Measurements from ENCODE around the gene NEU4.
"Not testable (repeated sequence)": the region's sequence is repeated elsewhere in the genome, so short reads cannot be mapped to it uniquely, and the experiment has no call there.

Gene NEU4

GRCh38 chr2:241813644-241814392 lies 4.8 kb downstream of the NEU4 start:
- Histone ChIP-seq H4K20me1 (peaks cover 0 to 14% (median 0%) of the 10 kb centered on the region in 11 experiments; a peak in 4 of 22 replicates), H3K27me3 (peaks cover 0 to 25% (median 0%) of the 10 kb centered on the region in 11 experiments; a peak in 6 of 22 replicates), H3K36me3 (no peaks in the 10 kb centered on the region), H3K9ac (peak overlapping the region; percentile 22 to 81 (median 52); a peak in 19 of 22 replicates), H3K27ac (peak overlapping the region; percentile 45 to 92 (median 74); a peak in 21 of 22 replicates), H3K9me3 (replicated peaks in 1 of 11) (peaks cover 0 to 17% (median 7%) of the 10 kb centered on the region in 11 experiments; a peak in 9 of 22 replicates), H3K4me3 (peak overlapping the region in 8 of 10 experiments; percentile 16 to 50 (median 30); a peak in 12 of 20 replicates), H3K4me1 (peaks cover 84 to 100% (median 99%) of the 10 kb centered on the region in 10 experiments), H3K4me2 (peak overlapping the region; percentile 83 to 98 (median 95))
- no peak for TF ChIP-seq Cebpa-rat (IDR thresholded peaks at IDR 0.05)

- peaks cover 0 to 20% (median 0%) of the 10 kb centered on the region in 11 experiments; a peak in 6 of 22 replicates for H3K27me3 ChIP-seq
- H3K9ac ChIP-seq, result peak overlapping the region in 3 of 11 experiments; percentile 31 to 81 (median 73); a peak in 4 of 22 replicates
- no peaks in the 10 kb centered on the region for H3K36me3 ChIP-seq
- peaks cover 0 to 14% (median 0%) of the 10 kb centered on the region in 11 experiments; a peak in 4 of 22 replicates for H4K20me1 ChIP-seq
- no peak for TF ChIP-seq Cebpa-rat (IDR thresholded peaks at IDR 0.05)
- H3K27ac ChIP-seq, result peak overlapping the region; percentile 39 to 92 (median 74); a peak in 17 of 22 replicates
- H3K4me2 ChIP-seq, result peak overlapping the region; percentile 83 to 98 (median 95)
- H3K4me1 ChIP-seq, result peaks cover 82 to 100% (median 99%) of the 10 kb centered on the region in 10 experiments
- no peak overlapping the region for H3K4me3 ChIP-seq
- H3K9me3 ChIP-seq (replicated peaks in 1 of 11), result peaks cover 0 to 17% (median 7%) of the 10 kb centered on the region in 11 experiments; a peak in 9 of 22 replicates
Observed at GRCh38 chr2:241814393-241814642, 5.3 kb downstream of the NEU4 start.

- Histone ChIP-seq H3K4me1 (peaks cover 76 to 96% (median 93%) of the 10 kb centered on the region in 10 experiments), H3K4me2 (peak overlapping the region; percentile 83 to 98 (median 95); a peak in 21 of 22 replicates), H3K27ac (peak overlapping the region in 9 of 11 experiments; percentile 49 to 92 (median 79); a peak in 13 of 22 replicates), H3K27me3 (peaks cover 0 to 15% (median 0%) of the 10 kb centered on the region in 11 experiments; a peak in 3 of 22 replicates), H4K20me1 (peaks cover 0 to 14% (median 0%) of the 10 kb centered on the region in 11 experiments; a peak in 4 of 22 replicates), H3K4me3 (no peak overlapping the region), H3K9ac (peak overlapping the region in 2 of 11 experiments; percentile 73 to 81; a peak in 3 of 22 replicates), H3K36me3 (no peaks in the 10 kb centered on the region), H3K9me3 (replicated peaks in 1 of 11) (peaks cover 0 to 17% (median 7%) of the 10 kb centered on the region in 11 experiments; a peak in 9 of 22 replicates)
- TF ChIP-seq Cebpa-rat (IDR thresholded peaks at IDR 0.05), result no peak
Observed at GRCh38 chr2:241814643-241815476, 5.9 kb downstream of the NEU4 start.

- H3K4me1 ChIP-seq, result peaks cover 77 to 96% (median 93%) of the 10 kb centered on the region in 10 experiments
- H3K9me3 ChIP-seq (replicated peaks in 1 of 11), result peaks cover 0 to 17% (median 7%) of the 10 kb centered on the region in 11 experiments; a peak in 9 of 22 replicates
- no peak for TF ChIP-seq Cebpa-rat (IDR thresholded peaks at IDR 0.05)
- H3K27me3 ChIP-seq, result peaks cover 0 to 15% (median 0%) of the 10 kb centered on the region in 11 experiments; a peak in 2 of 22 replicates
- H3K9ac ChIP-seq, result peak overlapping the region in 4 of 11 experiments; percentile 13 to 74 (median 54); a peak in 3 of 22 replicates
- H3K36me3 ChIP-seq, result no peaks in the 10 kb centered on the region
- H3K27ac ChIP-seq, result peak overlapping the region in 7 of 11 experiments; percentile 4 to 92 (median 62); a peak in 6 of 22 replicates
- H4K20me1 ChIP-seq, result peaks cover 0 to 14% (median 0%) of the 10 kb centered on the region in 11 experiments; a peak in 4 of 22 replicates
- H3K4me3 ChIP-seq, result no peak overlapping the region
- peak overlapping the region; percentile 85 to 98 (median 95) for H3K4me2 ChIP-seq
Observed at GRCh38 chr2:241815477-241816430, 6.8 kb downstream of the NEU4 start.

- Histone ChIP-seq H3K4me1 (peaks cover 85 to 96% (median 93%) of the 10 kb centered on the region in 10 experiments), H3K4me2 (peak overlapping the region; percentile 85 to 98 (median 95)), H3K4me3 (no peak overlapping the region), H3K9me3 (replicated peaks in 1 of 11) (peaks cover 0 to 17% (median 7%) of the 10 kb centered on the region in 11 experiments; a peak in 9 of 22 replicates), H3K27me3 (peaks cover 0 to 10% (median 0%) of the 10 kb centered on the region in 11 experiments; a peak in 2 of 22 replicates), H3K27ac (peak overlapping the region; percentile 12 to 91 (median 59); a peak in 17 of 22 replicates), H3K9ac (peak overlapping the region; percentile 13 to 74 (median 51); a peak in 16 of 22 replicates), H4K20me1 (peaks cover 0 to 9% (median 0%) of the 10 kb centered on the region in 11 experiments; a peak in 4 of 22 replicates), H3K36me3 (no peaks in the 10 kb centered on the region)
- no peak for TF ChIP-seq Cebpa-rat (IDR thresholded peaks at IDR 0.05)
Observed at GRCh38 chr2:241816431-241817121, 7.6 kb downstream of the NEU4 start.

- peak overlapping the region in 2 of 10 experiments; percentile 13 to 35; a peak in 1 of 20 replicates for H3K4me3 ChIP-seq
- peak overlapping the region; percentile 85 to 98 (median 95) for H3K4me2 ChIP-seq
- no peak for TF ChIP-seq Cebpa-rat (IDR thresholded peaks at IDR 0.05)
- H3K27me3 ChIP-seq, result peaks cover 0 to 10% (median 0%) of the 10 kb centered on the region in 11 experiments; a peak in 2 of 22 replicates
- no peaks in the 10 kb centered on the region for H3K36me3 ChIP-seq
- peaks cover 0 to 9% (median 0%) of the 10 kb centered on the region in 11 experiments; a peak in 3 of 22 replicates for H4K20me1 ChIP-seq
- H3K9me3 ChIP-seq (replicated peaks in 1 of 11), result peaks cover 0 to 17% (median 7%) of the 10 kb centered on the region in 11 experiments; a peak in 9 of 22 replicates
- peak overlapping the region; percentile 13 to 74 (median 51); a peak in 17 of 22 replicates for H3K9ac ChIP-seq
- peaks cover 85 to 96% (median 94%) of the 10 kb centered on the region in 10 experiments for H3K4me1 ChIP-seq
- H3K27ac ChIP-seq, result peak overlapping the region; percentile 12 to 91 (median 59); a peak in 20 of 22 replicates
Observed at GRCh38 chr2:241817126-241817820, 8.3 kb downstream of the NEU4 start.

- Histone ChIP-seq H3K4me2 (peak overlapping the region; percentile 85 to 98 (median 95)), H3K4me1 (peaks cover 85 to 96% (median 94%) of the 10 kb centered on the region in 10 experiments), H3K9me3 (replicated peaks in 1 of 11) (peaks cover 0 to 17% (median 7%) of the 10 kb centered on the region in 11 experiments; a peak in 9 of 22 replicates), H3K9ac (peak overlapping the region in 10 of 11 experiments; percentile 13 to 74 (median 53); a peak in 14 of 22 replicates), H3K27ac (peak overlapping the region; percentile 12 to 91 (median 59); a peak in 18 of 22 replicates)
- H3K36me3 ChIP-seq, H4K20me1 ChIP-seq, H3K27me3 ChIP-seq, H3K4me3 ChIP-seq: not testable (repeated sequence)
Observed at GRCh38 chr2:241817821-241818215, 8.8 kb downstream of the NEU4 start.
